ENCODE data around the gene SLC5A10.
A peak's percentile ranks its signal among the peaks of the same experiment; 100 is the strongest.

The SLC5A10 gene

DNA sequence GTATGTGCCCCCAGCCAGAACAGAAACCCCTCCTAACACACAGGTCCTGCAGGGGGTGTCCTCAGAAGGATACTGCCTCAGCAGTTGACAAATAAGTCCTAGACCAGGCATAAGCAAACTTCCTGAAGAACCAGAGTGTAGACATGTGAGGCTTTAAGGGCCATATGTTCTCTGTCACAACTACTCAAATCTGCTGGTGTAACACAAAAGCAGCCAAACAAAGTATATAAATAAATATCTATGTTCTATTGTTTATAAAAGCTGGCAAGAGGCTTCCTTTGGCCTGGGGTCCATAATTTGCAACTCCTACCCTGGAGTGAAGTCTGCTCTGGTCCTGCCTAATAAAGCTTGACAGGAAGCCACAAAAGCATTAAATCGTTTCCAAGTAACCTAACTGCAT lies 42.7 kb downstream of the SLC5A10 start:
- no peak overlapping the region for H3K4me3 ChIP-seq (ENCODE audit: low read length)
- TF ChIP-seq, protein P1, sequence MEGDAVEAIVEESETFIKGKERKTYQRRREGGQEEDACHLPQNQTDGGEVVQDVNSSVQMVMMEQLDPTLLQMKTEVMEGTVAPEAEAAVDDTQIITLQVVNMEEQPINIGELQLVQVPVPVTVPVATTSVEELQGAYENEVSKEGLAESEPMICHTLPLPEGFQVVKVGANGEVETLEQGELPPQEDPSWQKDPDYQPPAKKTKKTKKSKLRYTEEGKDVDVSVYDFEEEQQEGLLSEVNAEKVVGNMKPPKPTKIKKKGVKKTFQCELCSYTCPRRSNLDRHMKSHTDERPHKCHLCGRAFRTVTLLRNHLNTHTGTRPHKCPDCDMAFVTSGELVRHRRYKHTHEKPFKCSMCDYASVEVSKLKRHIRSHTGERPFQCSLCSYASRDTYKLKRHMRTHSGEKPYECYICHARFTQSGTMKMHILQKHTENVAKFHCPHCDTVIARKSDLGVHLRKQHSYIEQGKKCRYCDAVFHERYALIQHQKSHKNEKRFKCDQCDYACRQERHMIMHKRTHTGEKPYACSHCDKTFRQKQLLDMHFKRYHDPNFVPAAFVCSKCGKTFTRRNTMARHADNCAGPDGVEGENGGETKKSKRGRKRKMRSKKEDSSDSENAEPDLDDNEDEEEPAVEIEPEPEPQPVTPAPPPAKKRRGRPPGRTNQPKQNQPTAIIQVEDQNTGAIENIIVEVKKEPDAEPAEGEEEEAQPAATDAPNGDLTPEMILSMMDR (IDR thresholded peaks at IDR 0.05; ENCODE audit: insufficient read depth, low read depth, low read length, missing control alignments): no peak
- no peak for DNase-seq (ENCODE audit: low read depth)

DNA sequence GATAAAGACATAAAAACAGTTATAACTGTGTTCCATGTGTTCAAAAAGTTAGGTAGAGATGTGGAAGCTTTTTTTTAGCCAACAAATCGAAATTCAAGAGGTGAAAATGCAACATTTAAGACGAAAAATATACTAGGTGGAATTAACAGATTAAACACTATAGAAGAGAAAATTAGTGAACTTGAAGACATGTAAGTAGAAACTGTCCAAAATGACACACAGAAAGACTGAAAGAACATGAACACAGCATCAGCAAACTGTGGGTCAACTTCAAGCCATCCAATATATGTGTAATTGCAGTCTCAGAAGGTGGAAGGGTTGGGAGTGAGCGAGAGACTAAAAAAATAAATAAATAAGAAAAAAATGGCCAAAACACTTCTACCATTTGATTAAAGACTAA lies 43.3 kb downstream of the SLC5A10 start:
- TF ChIP-seq, protein P1 (IDR thresholded peaks at IDR 0.05; ENCODE audit: insufficient read depth, low read depth, low read length, missing control alignments): no peak
- H3K4me3 ChIP-seq (ENCODE audit: low read length): no peak overlapping the region
- no peak for DNase-seq (ENCODE audit: low read depth)

DNA sequence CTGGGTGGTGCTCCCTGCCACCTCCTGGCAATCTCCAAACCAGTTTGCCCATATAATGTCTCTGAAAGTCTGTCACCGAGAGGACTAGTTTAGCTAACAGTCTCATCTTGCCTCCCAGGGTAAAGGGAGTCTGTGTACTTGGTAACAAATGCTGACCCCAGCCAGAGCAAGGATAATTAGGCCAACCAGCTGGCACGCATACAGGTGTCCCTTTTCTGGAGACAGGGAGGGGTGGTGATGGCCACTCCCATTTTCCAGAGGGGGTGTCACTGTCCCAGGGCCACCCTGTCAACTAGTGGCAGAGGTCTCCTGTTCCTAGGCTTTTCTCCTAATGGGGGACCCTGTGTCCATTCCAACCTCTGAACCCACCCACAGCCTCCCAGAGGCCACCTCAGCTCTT lies 44.5 kb downstream of the SLC5A10 start:
- H3K4me3 ChIP-seq (ENCODE audit: low read length): no peak overlapping the region
- DNase-seq (ENCODE audit: low read depth): no peak
- TF ChIP-seq, protein P1 (IDR thresholded peaks at IDR 0.05; ENCODE audit: insufficient read depth, low read depth, low read length, missing control alignments): no peak

DNA sequence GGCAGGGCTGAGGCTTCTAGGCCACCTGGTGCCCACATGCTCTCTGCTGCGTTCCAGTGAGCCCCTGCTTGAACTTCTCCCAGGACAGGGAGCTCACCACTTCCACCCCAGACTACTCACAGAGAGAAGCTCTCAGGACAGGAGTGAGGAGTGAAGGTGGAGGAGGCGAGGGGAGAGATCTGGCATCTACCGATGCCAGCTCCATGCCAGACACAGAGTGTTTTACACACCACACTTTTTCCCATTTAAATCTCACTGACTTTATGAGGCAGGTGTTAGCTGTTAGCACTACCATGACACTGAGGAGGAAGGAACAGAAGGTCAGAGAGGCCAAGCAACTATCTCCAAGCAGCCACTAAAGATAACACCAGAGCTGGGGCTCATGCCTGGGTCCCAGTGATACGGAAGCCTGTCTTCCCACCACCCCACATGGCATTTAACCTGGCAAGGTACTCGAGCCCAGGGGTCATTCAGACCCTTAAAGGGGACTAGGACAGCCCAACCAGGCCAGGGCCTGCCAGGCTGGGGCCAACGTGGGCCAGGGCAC lies 45.8 kb downstream of the SLC5A10 start:
- DNase-seq (ENCODE audit: low read depth): no peak
- TF ChIP-seq, protein P1 (IDR thresholded peaks at IDR 0.05; ENCODE audit: insufficient read depth, low read depth, low read length, missing control alignments): no peak
- H3K4me3 ChIP-seq (ENCODE audit: low read length): no peak overlapping the region

DNA sequence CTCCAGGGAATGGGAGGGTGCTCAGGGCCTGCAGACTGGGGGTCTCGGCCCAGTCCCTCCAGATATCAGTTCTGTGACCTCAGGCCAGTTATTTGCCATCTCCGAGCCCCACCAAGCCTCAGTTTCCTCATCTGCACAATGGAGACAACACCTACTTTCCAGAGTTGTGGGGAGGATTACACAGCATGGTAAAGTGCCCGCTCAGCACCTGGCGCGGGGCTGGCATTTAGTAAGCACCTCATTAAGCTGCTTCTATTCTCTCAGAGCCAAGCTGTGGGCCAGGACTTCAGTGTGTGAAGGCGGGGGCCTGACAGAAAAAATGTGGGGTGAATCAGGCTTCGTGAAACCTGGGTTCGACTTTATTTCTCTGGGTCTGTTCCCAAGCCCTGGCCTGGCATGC lies 47.4 kb downstream of the SLC5A10 start:
- TF ChIP-seq, protein P1 (IDR thresholded peaks at IDR 0.05; ENCODE audit: insufficient read depth, low read depth, low read length, missing control alignments): no peak
- H3K4me3 ChIP-seq (ENCODE audit: low read length): no peak overlapping the region
- no peak for DNase-seq (ENCODE audit: low read depth)

DNA sequence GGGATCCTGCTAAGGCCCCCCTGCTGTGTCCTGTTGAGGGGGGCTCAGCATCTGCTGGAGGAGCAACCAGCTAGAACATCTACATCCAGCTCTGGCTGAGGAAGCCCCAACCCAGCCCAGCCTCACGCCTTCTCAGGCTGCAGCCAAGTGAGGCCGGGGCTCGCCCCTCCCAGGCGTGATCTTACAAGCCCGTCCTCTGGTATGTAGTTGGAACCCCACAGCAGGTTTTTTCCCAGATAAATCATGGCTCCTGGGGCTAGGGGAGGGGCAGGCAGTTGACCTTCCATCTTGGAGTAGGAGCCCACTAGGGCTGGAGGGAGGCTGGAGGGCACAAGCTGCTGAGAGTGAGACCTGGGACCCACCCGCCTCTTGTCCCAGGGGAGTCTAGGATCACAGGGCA lies 47.9 kb downstream of the SLC5A10 start:
- DNase-seq (ENCODE audit: low read depth): peak; percentile 91
- peak overlapping the region; percentile 65 for H3K4me3 ChIP-seq (ENCODE audit: low read length)
- TF ChIP-seq, protein P1 (IDR thresholded peaks at IDR 0.05; ENCODE audit: insufficient read depth, low read depth, low read length, missing control alignments): no peak

Measured in epithelial cell of esophagus (primary cell).